Activated T-cell treated with anti-CD3 and anti-CD28 coated beads for 24 hours (primary cell): ENCODE results near the gene CYP4F3.
"Not testable (repeated sequence)": the region's sequence is repeated elsewhere in the genome, so short reads cannot be mapped to it uniquely, and the experiment has no call there.

Experiments used
- DNase-seq: peaks from one replicate; pipeline ENCODE4 v3.0.0-alpha.2; 2020; ENCODE audit warnings: low read depth

CYP4F3 gene

GRCh38 chr19:15669440-15669839 is 28.7 kb downstream of the CYP4F3 start:
- no peak for DNase-seq

- no peak for DNase-seq
Observed at GRCh38 chr19:15669891-15670290, 29.2 kb downstream of the CYP4F3 start.

- no peak for DNase-seq
Observed at GRCh38 chr19:15671237-15671821, 30.6 kb downstream of the CYP4F3 start.

GRCh38 chr19:15671891-15672579 is 31.3 kb downstream of the CYP4F3 start:
- no peak for DNase-seq

- no peak for DNase-seq
Observed at GRCh38 chr19:15672580-15673175, 32.0 kb downstream of the CYP4F3 start, which contains the start of gene CYP4F12. CYP4F12 (plus strand) TSS chr19:15673087; CDS start chr19:15673530, 443 bp downstream.

GRCh38 chr19:15673176-15673654 is 32.5 kb downstream of the CYP4F3 start:
- no peak for DNase-seq

- DNase-seq = no peak
Observed at GRCh38 chr19:15675560-15675959, 34.9 kb downstream of the CYP4F3 start.

- DNase-seq = no peak
Observed at GRCh38 chr19:15679089-15679488, 38.4 kb downstream of the CYP4F3 start.

- DNase-seq = not testable (repeated sequence)
Observed at GRCh38 chr19:15679865-15680264, 39.2 kb downstream of the CYP4F3 start.

- DNase-seq = no peak
Observed at GRCh38 chr19:15680478-15681322, 40.0 kb downstream of the CYP4F3 start.

GRCh38 chr19:15683411-15683810 is 42.7 kb downstream of the CYP4F3 start:
- no peak for DNase-seq

- DNase-seq = no peak
Observed at GRCh38 chr19:15684828-15685227, 44.1 kb downstream of the CYP4F3 start.

- no peak for DNase-seq
Observed at GRCh38 chr19:15696654-15697194, 56.0 kb downstream of the CYP4F3 start.

GRCh38 chr19:15701757-15702533 is 61.2 kb downstream of the CYP4F3 start:
- DNase-seq = no peak

- no peak for DNase-seq
Observed at GRCh38 chr19:15702534-15702930, 61.8 kb downstream of the CYP4F3 start.
